ENCODE data around the gene NUAK1. TPM values are rescaled to one million over a fixed set of nuclear protein-coding genes. Genes with fewer than 3 reads are reported as not detected.

Gene NUAK1
- total and polyA plus RNA-seq, 2 experiments from 2014 or later, result 5.4 to 16.9 TPM

- H3F3A ChIP-seq (replicated peaks; ENCODE audit: low read depth), result no peaks in the 10 kb centered on the region
- no peak overlapping the region for H2AFZ ChIP-seq
- Mint-ChIP-seq H3K4me1 (peaks cover 6% of the 10 kb centered on the region), H3K27me3 (ENCODE audit: insufficient read depth, low read depth, poor library complexity) (peaks cover 4% of the 10 kb centered on the region), H3K27ac (no peak overlapping the region), H3K36me3 (ENCODE audit: low read depth) (no peaks in the 10 kb centered on the region), H3K9me3 (no peaks in the 10 kb centered on the region), H3K4me3 (no peak overlapping the region)
- DNase-seq (ENCODE audit: low spot score), result no peak
- H3K79me2 ChIP-seq (replicated peaks; ENCODE audit: insufficient read depth), result no peaks in the 10 kb centered on the region
- H3K36me3 ChIP-seq (ENCODE audit: insufficient read depth), result no peaks in the 10 kb centered on the region
- H4K20me1 ChIP-seq (replicated peaks; ENCODE audit: insufficient read depth), result no peaks in the 10 kb centered on the region
- H3K4me1 ChIP-seq (ENCODE audit: insufficient read depth), result peaks cover 7% of the 10 kb centered on the region; the same call in 1 of the 2 replicates
- no peak overlapping the region for H3K4me3 ChIP-seq
- H3K9me2 ChIP-seq (ENCODE audit: insufficient read depth), result no peaks in the 10 kb centered on the region
- no peak for ATAC-seq
- TF ChIP-seq NANOG (IDR thresholded peaks at IDR 0.05; ENCODE audit: borderline replicate concordance) (no peak), REST (IDR thresholded peaks at IDR 0.05; ENCODE audit: unreplicated experiment) (no peak), EZH2 (IDR thresholded peaks at IDR 0.05; ENCODE audit: low read depth, unreplicated experiment) (no peak), EZH2phosphoT487 (IDR thresholded peaks at IDR 0.05; ENCODE audit: unreplicated experiment) (no peak), POLR2AphosphoS5 (IDR thresholded peaks at IDR 0.05; ENCODE audit: low read depth) (no peak), ETS1 (IDR thresholded peaks at IDR 0.05) (no peak), CREB1 (CRISPR knock-in tag; IDR thresholded peaks at IDR 0.05; ENCODE audit: low read depth) (no peak), JUNB (IDR thresholded peaks at IDR 0.05; ENCODE audit: unreplicated experiment) (no peak), STAT1 (IDR thresholded peaks at IDR 0.05; ENCODE audit: unreplicated experiment) (no peak), ZNF114 (CRISPR knock-in tag; IDR thresholded peaks at IDR 0.05) (no peak), ZNF331 (CRISPR knock-in tag; IDR thresholded peaks at IDR 0.05; ENCODE audit: low read depth) (no peak), CTCF (conservative IDR thresholded peaks at IDR 0.05; ENCODE audit: low read depth in 2 of 2) (no peak), ZNF462 (CRISPR knock-in tag; IDR thresholded peaks at IDR 0.05) (no peak)
- no peaks in the 10 kb centered on the region for H3K27me3 ChIP-seq (ENCODE audit: insufficient read depth)
- no peak overlapping the region for H3K4me2 ChIP-seq
- no peak overlapping the region for H3K27ac ChIP-seq (ENCODE audit: low read depth)
Measured at GRCh38 chr12:106183735-106184134, 45.0 kb upstream of the NUAK1 start.

All from GM23338 (cell line).